CD4-positive, alpha-beta T cell (primary cell): ENCODE data around the gene GRK3. TPM values are rescaled to one million over a fixed set of nuclear protein-coding genes. Genes with fewer than 3 reads are reported as not detected.

ENCODE experiments used
- ATAC-seq: fragments of 200-7000 bp; cut with Tn5 transposase; one replicate; pipeline ENCODE4 v1.10.0; 2022; ENCODE audit warnings: mild to moderate bottlenecking; ENCODE audit not compliant: poor library complexity
- CTCF ChIA-PET: fragments of 350-600 bp; sonication (Branson Sonifier 250); formaldehyde crosslinking; loops from one replicate; lab custom pipeline; 2021; ENCODE audit warnings: antibody characterized with exemption, inconsistent platforms; lab: Charles Lee
- POLR2A ChIA-PET: fragments of 350-600 bp; sonication (Branson Sonifier 250); formaldehyde crosslinking; loops from one replicate; lab custom pipeline; 2021; ENCODE audit warnings: antibody characterized with exemption, inconsistent platforms; lab: Charles Lee
- DNase-seq, 14 experiments: peaks; one replicate each; pipeline ENCODE4 v3.0.0-alpha.2; 2013 to 2020; ENCODE audit warnings: mixed read lengths in 2 of 14
- H3K27ac ChIP-seq, 2 donors: one replicate each; pipeline versions ENCODE4 v1.5.1 to v1.7.0; 2013; ENCODE audit warnings: low read length in 2 of 2, low read depth in 1 of 2, mild to moderate bottlenecking in 1 of 2
- H3K27me3 ChIP-seq, 2 experiments: 1 replicate in 1 of 2; 2 replicates in 1 of 2; pipeline versions ENCODE4 v1.6.1 to v1.7.0; 2013; ENCODE audit warnings: low read length in 2 of 2, control low read depth in 1 of 2, mild to moderate bottlenecking in 1 of 2, moderate library complexity in 1 of 2; ENCODE audit not compliant: insufficient read depth in 2 of 2, control insufficient read depth in 1 of 2
- H3K36me3 ChIP-seq: one replicate; pipeline ENCODE4 v1.6.1; 2013; ENCODE audit warnings: low read length, control low read depth; ENCODE audit not compliant: insufficient read depth
- H3K4me1 ChIP-seq: one replicate; pipeline ENCODE4 v1.6.1; 2013; ENCODE audit warnings: low read length, control low read depth; ENCODE audit not compliant: insufficient read depth
- H3K4me3 ChIP-seq: one replicate; pipeline ENCODE4 v1.5.1; 2013; ENCODE audit warnings: mild to moderate bottlenecking, low read length, moderate library complexity
- H3K9me3 ChIP-seq, 2 experiments: 1 replicate in 1 of 2; 2 replicates in 1 of 2; pipeline versions ENCODE4 v1.6.1 to v1.7.0; 2013; ENCODE audit warnings: low read length in 2 of 2, mild to moderate bottlenecking in 2 of 2, control low read depth in 1 of 2, moderate library complexity in 1 of 2; ENCODE audit not compliant: control insufficient read depth in 1 of 2, insufficient read depth in 1 of 2
- H3K27ac Mint-ChIP-seq: one replicate; pipeline ENCODE4 v1.8.0; 2020; ENCODE audit warnings: mixed read lengths
- H3K27me3 Mint-ChIP-seq: one replicate; pipeline ENCODE4 v1.8.0; 2021; ENCODE audit warnings: mixed read lengths
- H3K36me3 Mint-ChIP-seq: one replicate; pipeline ENCODE4 v1.8.0; 2021; ENCODE audit warnings: low read depth, mixed read lengths
- H3K4me1 Mint-ChIP-seq: one replicate; pipeline ENCODE4 v1.8.0; 2021; ENCODE audit warnings: low read depth, mixed read lengths
- H3K4me3 Mint-ChIP-seq: one replicate; pipeline ENCODE4 v1.8.0; 2020; ENCODE audit warnings: mild to moderate bottlenecking, mixed read lengths
- H3K9me3 Mint-ChIP-seq: one replicate; pipeline ENCODE4 v1.8.0; 2020; ENCODE audit warnings: mixed read lengths
- CTCF ChIP-seq: fragments of 200-600 bp; IDR thresholded peaks from one replicate; pipeline ENCODE4 v1.8.0; 2022; ENCODE audit warnings: antibody characterized with exemption, mild to moderate bottlenecking
- intact Hi-C, 2 experiments: fragments of 100-400 bp; cut with DNase I in 1 of 2; cut with micrococcal nuclease in 1 of 2; formaldehyde crosslinking; loops; one replicate each; pipeline versions ENCODE4 v1.15.1 to v1.9.0; 2023 to 2025; cut with DNase I, micrococcal nuclease
- total RNA-seq, 174 experiments: library from RNA in 2 of 174; stranded (reverse) in 2 of 174; gene quantifications; one replicate each; pipeline ENCODE4 v1.2.3 and lab custom pipeline; 2021 to 2026

The GRK3 gene
- total RNA-seq, 2 experiments from 2014 or later = 1.7 to 2.0 TPM

GRCh38 chr22:25540908-25541660, 23.4 kb upstream of the GRK3 start:
- H3K9me3 ChIP-seq = no peaks in the 10 kb centered on the region
- DNase-seq (no peak), ATAC-seq (no peak)
- H3K27me3 ChIP-seq = no peaks in the 10 kb centered on the region
- no peak for TF ChIP-seq CTCF
- no peaks in the 10 kb centered on the region for H3K36me3 ChIP-seq
- Mint-ChIP-seq H3K27ac (no peak overlapping the region), H3K4me1 (no peaks in the 10 kb centered on the region), H3K27me3 (no peaks in the 10 kb centered on the region), H3K9me3 (peaks cover 2% of the 10 kb centered on the region), H3K36me3 (no peaks in the 10 kb centered on the region), H3K4me3 (no peak overlapping the region)
- CTCF ChIA-PET = no interaction called here
- H3K4me3 ChIP-seq = no peak overlapping the region
- no peak overlapping the region for H3K27ac ChIP-seq
- H3K4me1 ChIP-seq = no peaks in the 10 kb centered on the region
- intact Hi-C loops = no loop called here
- POLR2A ChIA-PET = no interaction called here

- DNase-seq (no peak), ATAC-seq (no peak)
- H3K4me3 Mint-ChIP-seq = no peak overlapping the region
- ChIA-PET POLR2A (no interaction called here), CTCF (no interaction called here)
- H3K9me3 ChIP-seq = no peaks in the 10 kb centered on the region
- no peaks in the 10 kb centered on the region for H3K4me1 Mint-ChIP-seq
- H3K36me3 ChIP-seq = no peaks in the 10 kb centered on the region
- no peaks in the 10 kb centered on the region for H3K36me3 Mint-ChIP-seq
- H3K27ac ChIP-seq = no peak overlapping the region
- no peaks in the 10 kb centered on the region for H3K27me3 Mint-ChIP-seq
- no peaks in the 10 kb centered on the region for H3K27me3 ChIP-seq
- no peaks in the 10 kb centered on the region for H3K4me1 ChIP-seq
- no peak overlapping the region for H3K4me3 ChIP-seq
- no peaks in the 10 kb centered on the region for H3K9me3 Mint-ChIP-seq
- intact Hi-C loops = no loop called here
- H3K27ac Mint-ChIP-seq = no peak overlapping the region
- TF ChIP-seq CTCF = no peak
Observed at GRCh38 chr22:25542191-25542590, 22.3 kb upstream of the GRK3 start.

- no peaks in the 10 kb centered on the region for H3K4me1 Mint-ChIP-seq
- no peaks in the 10 kb centered on the region for H3K27me3 ChIP-seq
- intact Hi-C loops = no loop called here
- no peaks in the 10 kb centered on the region for H3K4me1 ChIP-seq
- H3K36me3 Mint-ChIP-seq = no peaks in the 10 kb centered on the region
- no peak overlapping the region for H3K27ac Mint-ChIP-seq
- POLR2A ChIA-PET = no interaction called here
- no peak for DNase-seq
- H3K27me3 Mint-ChIP-seq = no peaks in the 10 kb centered on the region
- H3K9me3 ChIP-seq = no peaks in the 10 kb centered on the region
- no peaks in the 10 kb centered on the region for H3K36me3 ChIP-seq
- no peak overlapping the region for H3K4me3 ChIP-seq
- ATAC-seq = no peak
- no peak overlapping the region for H3K4me3 Mint-ChIP-seq
- TF ChIP-seq CTCF = no peak
- CTCF ChIA-PET = no interaction called here
- H3K27ac ChIP-seq = no peak overlapping the region
- no peaks in the 10 kb centered on the region for H3K9me3 Mint-ChIP-seq
Observed at GRCh38 chr22:25542720-25543402, 21.6 kb upstream of the GRK3 start.
